GM19043 (cell line): ENCODE results near the gene ZBTB12.
"Not testable (repeated sequence)": the region's sequence is repeated elsewhere in the genome, so short reads cannot be mapped to it uniquely, and the experiment has no call there.

Source experiments
- ATAC-seq: cut with Tn5 transposase; IDR thresholded peaks from one replicate; pipeline ENCODE4 v1.9.1; 2021; ENCODE audit warnings: low read depth; ENCODE audit not compliant: unreplicated experiment

Gene ZBTB12

DNA sequence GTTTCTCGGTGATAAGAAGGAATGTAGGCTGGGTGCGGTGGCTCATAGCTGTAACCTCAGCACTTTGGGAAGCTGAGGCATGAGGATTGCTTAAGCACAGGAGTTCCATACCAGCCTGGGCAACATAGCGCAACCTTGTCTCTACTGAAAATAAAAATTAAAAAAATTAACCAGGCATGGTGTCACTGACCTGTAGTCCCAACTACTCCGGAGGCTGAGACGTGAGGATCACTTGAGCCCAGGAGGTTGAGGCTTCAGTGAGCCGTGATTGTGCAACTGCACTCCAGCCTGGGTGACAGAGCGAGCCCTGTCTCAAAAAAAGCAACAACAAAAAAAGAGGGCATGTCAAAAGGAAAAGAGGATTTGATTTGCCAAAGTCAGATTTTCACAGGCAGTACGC lies 43.2 kb downstream of the ZBTB12 start:
- no peak for ATAC-seq

DNA sequence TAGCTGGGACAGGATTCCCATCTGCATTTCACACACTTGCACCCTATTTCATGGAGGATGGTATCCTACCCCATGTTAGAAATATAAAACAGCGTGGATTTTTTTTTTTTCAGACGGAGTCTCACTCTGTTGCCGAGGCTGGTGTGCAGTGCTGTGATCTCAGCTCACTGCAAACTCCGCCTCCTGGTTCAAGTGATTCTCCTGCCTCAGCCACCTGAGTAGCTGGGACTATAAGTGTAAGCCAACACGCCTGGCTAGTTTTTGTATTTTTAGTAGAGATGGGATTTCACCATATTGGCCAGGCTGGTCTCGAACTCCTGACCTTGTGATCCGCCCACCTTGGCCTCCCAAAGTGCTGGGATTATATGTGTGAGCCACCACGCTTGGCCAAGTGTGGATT lies 44.1 kb downstream of the ZBTB12 start:
- ATAC-seq, result not testable (repeated sequence)

DNA sequence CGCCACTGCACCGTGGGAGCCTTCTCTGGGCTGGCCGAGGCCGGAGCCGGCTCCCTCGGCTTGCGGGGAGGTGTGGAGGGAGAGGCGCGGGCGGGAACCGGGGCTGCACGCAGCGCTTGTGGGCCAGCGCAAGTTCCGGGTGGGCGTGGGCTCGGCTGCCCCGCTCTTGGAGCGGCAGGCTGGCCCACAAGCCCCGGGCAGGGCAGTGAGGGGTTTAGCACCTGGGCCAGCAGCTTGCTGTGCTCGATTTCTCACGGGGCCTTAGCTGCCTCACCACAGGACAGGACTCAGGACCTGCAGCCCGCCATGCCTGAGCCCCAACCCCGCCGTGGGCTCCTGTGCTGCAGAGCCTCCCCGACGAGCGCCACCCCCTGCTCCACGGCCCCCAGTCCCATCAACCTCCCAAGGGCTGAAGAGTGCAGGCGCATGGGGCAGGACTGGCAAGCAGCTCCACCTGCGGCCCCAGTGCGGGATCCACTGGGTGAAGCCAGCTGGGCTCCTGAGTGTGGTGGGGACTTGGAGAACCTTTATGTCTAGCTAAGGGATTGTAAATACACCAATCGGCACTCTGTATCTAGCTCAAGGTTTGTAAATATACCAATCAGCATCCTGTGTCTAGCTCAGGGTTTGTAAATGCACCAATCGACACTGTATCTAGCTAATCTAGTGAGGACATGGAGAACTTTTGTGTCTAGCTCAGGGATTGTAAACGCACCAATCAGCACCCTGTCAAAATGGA lies 49.7 kb downstream of the ZBTB12 start:
- ATAC-seq, result not testable (repeated sequence)

DNA sequence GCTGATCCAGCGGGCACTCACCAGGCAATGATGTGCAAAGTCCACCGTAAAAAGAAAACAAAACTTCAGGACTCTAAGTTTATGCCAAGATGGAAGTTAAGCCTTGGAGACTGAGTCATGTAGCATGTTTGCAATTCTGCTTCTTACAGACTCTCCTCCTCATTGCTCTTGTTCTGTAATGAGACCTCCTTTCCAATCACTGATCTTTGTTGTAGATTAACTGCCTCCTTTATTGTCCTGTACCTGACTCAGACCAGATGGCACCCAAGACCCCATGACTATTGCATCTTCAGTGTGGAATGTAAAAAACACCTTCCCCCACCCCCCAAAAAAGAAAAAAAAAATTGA lies 50.4 kb downstream of the ZBTB12 start:
- no peak for ATAC-seq

DNA sequence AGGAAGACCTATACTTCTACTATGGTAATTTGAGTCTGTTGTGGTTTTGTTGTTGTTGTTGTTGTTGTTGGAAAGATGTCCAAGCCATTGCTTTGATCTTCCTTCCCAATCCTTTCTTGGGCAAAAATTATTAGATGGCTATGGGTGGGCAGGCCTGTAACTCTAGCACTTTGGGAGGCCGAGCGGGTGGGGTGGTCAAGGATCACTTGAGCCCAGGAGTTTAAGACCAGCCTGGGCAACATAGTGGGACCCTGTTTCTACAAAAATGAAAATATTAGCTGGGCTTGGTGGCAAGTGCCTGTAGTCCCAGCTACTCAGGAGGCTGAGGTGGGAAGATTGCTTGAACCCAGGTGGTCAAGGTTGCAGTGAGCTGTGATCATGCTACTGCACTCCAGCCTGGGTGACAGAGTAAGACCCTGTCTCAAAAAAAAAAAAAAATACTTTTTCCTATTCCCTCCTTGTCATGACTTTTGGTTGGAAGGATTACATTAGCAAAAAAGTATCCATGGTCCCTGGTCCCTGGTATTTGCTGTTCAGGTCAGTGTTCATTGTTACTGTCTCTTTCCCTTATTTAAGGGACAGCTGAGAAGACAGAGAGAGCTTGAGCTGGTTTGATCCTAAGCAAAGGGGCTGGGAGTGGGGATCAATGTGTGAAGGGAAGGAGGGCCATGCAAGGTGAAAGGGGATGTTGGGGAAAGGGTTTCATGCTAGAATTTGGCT lies 51.0 kb downstream of the ZBTB12 start:
- no peak for ATAC-seq
